GM12878 (cell line): ENCODE results near the gene FNDC3B. TPM values are rescaled to one million over a fixed set of nuclear protein-coding genes. Genes with fewer than 3 reads are reported as not detected.
"Not testable (repeated sequence)": the region's sequence is repeated elsewhere in the genome, so short reads cannot be mapped to it uniquely, and the experiment has no call there.

ENCODE experiments used
- ATAC-seq: fragments of 200-7000 bp; cut with Tn5 transposase; 3 replicates; pipeline ENCODE4 v1.9.1; 2020; ENCODE audit warnings: mild to moderate bottlenecking, moderate library complexity
- BruUV-seq: library from RNA; stranded (reverse); fragments of 400-500 nt; replicated peaks from 2 replicates; lab custom pipeline; 2021; lab: Mats Ljungman, UMichigan
- CTCF ChIA-PET: fragments of 300-600 bp; sonication (Branson Sonifier 250); formaldehyde crosslinking; extraction: SDS; loops from one replicate; lab custom pipeline; 2021; ENCODE audit warnings: inconsistent platforms; lab: Yijun Ruan, JAX
- POLR2A ChIA-PET: fragments of 350-600 bp; formaldehyde crosslinking; extraction: SDS; loops from one replicate; lab custom pipeline; 2021; ENCODE audit warnings: inconsistent platforms; lab: Charles Lee
- RAD21 ChIA-PET: fragments of 300-600 bp; sonication (Branson Sonifier 250); formaldehyde crosslinking; loops from one replicate; lab custom pipeline; 2023; ENCODE audit warnings: antibody characterized with exemption; ENCODE audit not compliant: unreplicated experiment; lab: Charles Lee
- SMC1A ChIA-PET: fragments of 300-600 bp; sonication (Branson Sonifier 250); formaldehyde crosslinking; loops from one replicate; lab custom pipeline; 2023; ENCODE audit not compliant: unreplicated experiment, uncharacterized antibody; lab: Charles Lee
- DNase-seq: peaks from one replicate; pipeline ENCODE4 v3.0.0-alpha.2; 2011; ENCODE audit warnings: low read depth, low spot score
- FAIRE-seq: peaks from 3 replicates; lab custom pipeline; 2011; peaks lifted over from hg19 to GRCh38; lab: Jason Lieb, UNC
- H2AFZ ChIP-seq: 2 replicates; pipeline ENCODE4 v1.6.0; 2011; ENCODE audit warnings: low read depth, low read length, control low read depth; ENCODE audit not compliant: control insufficient read depth
- H3K27ac ChIP-seq: 2 replicates; pipeline ENCODE4 v1.5.1; 2011; ENCODE audit warnings: control low read depth; ENCODE audit not compliant: control insufficient read depth, insufficient read depth
- H3K27me3 ChIP-seq, 2 experiments: replicated peaks in 1 of 2; 2 replicates each; pipeline versions ENCODE4 v1.6.0 to v1.6.1; 2011; ENCODE audit warnings: low read length in 1 of 2; ENCODE audit not compliant: control insufficient read depth in 2 of 2, insufficient read depth in 2 of 2
- H3K36me3 ChIP-seq, 2 experiments: 2 replicates each; pipeline ENCODE4 v1.5.1; 2011; ENCODE audit warnings: low read length in 1 of 2; ENCODE audit not compliant: control insufficient read depth in 2 of 2, insufficient read depth in 2 of 2
- H3K4me1 ChIP-seq: 2 replicates; pipeline ENCODE4 v1.6.1; 2011; ENCODE audit warnings: mild to moderate bottlenecking, low read length, moderate library complexity, mixed read lengths; ENCODE audit not compliant: control insufficient read depth, insufficient read depth
- H3K4me2 ChIP-seq: 2 replicates; pipeline ENCODE4 v1.6.0; 2011; ENCODE audit warnings: control low read depth; ENCODE audit not compliant: control insufficient read depth, insufficient read depth
- H3K4me3 ChIP-seq: fragments of 200-600 bp; sonication (generic); 2 replicates; pipeline ENCODE4 v1.5.1; 2016
- H3K79me2 ChIP-seq: 2 replicates; pipeline ENCODE4 v1.6.0; 2011; ENCODE audit warnings: low read length; ENCODE audit not compliant: control insufficient read depth, insufficient read depth
- H3K9ac ChIP-seq: 2 replicates; pipeline ENCODE4 v1.8.0; 2011; ENCODE audit warnings: low read length, control low read depth, mixed read lengths; ENCODE audit not compliant: control insufficient read depth, insufficient read depth
- H3K9me3 ChIP-seq: replicated peaks from 3 replicates; pipeline ENCODE4 v1.5.1; 2011; ENCODE audit warnings: mild to moderate bottlenecking, low read length; ENCODE audit not compliant: control insufficient read depth, insufficient read depth
- H4K20me1 ChIP-seq: 2 replicates; pipeline ENCODE4 v1.6.0; 2011; ENCODE audit not compliant: control insufficient read depth, insufficient read depth
- BMI1 ChIP-seq: fragments of 450-650 bp; IDR thresholded peaks from 2 replicates; pipeline ENCODE4 v1.6.1; 2016; ENCODE audit warnings: mild to moderate bottlenecking, moderate library complexity, borderline replicate concordance
- MEF2B ChIP-seq: fragments of 450-650 bp; IDR thresholded peaks from 2 replicates; pipeline ENCODE4 v1.6.1; 2018; ENCODE audit warnings: mild to moderate bottlenecking, moderate library complexity; ENCODE audit not compliant: partially characterized antibody, poor library complexity, severe bottlenecking
- ZNF24 ChIP-seq: fragments of 450-650 bp; IDR thresholded peaks from 2 replicates; pipeline ENCODE4 v1.6.1; 2017; ENCODE audit warnings: antibody characterized with exemption, mild to moderate bottlenecking
- WGBS: methylation state at CpG from one replicate; pipeline ENCODE4 v1.1.6; 2016; ENCODE audit warnings: low lambda C conversion rate; ENCODE audit not compliant: insufficient replicate concordance, insufficient coverage; ENCODE audit errors: missing lambda C conversion rate; 5-methylcytosine and 5-hydroxymethylcytosine counted together
- in situ Hi-C: fragments of 300-500 bp; cut with MboI; formaldehyde crosslinking; loops from 9 replicates; pipeline ENCODE4 v1.14.3; 2018; ENCODE audit warnings: mixed read lengths
- intact Hi-C: fragments of 100-400 bp; cut with micrococcal nuclease; formaldehyde crosslinking; loops from one replicate; pipeline ENCODE4 v1.14.2; 2022; ENCODE audit not compliant: unreplicated experiment
- polyA plus RNA-seq, 11 experiments: library from polyadenylated mRNA; depleted of rRNA in 4 of 11; unstranded in 6 of 11; stranded (reverse) in 5 of 11; fragments of >200 nt; fragmentation: Nextera tagmentation in 4 of 11; fragmentation: Illumina TruSeq in 1 of 11; extraction: Ambion mirVana in 4 of 11; extraction: Trizol in 1 of 11; gene quantifications; 1 replicate in 1 of 11; 2 replicates in 10 of 11; pipeline versions ENCODE4 v1.2.1 to v1.2.3, GENCODE V29; 2011 to 2016; ENCODE audit warnings: inconsistent platforms in 2 of 11, missing spikeins in 2 of 11, low read depth in 1 of 11
- total RNA-seq, 4 experiments: library from RNA; depleted of rRNA in 3 of 4; stranded (reverse); fragments of >200 nt in 3 of 4; fragmentation: Illumina TruSeq in 1 of 4; extraction: Trizol in 1 of 4; gene quantifications; 2 replicates each; pipeline versions ENCODE4 v1.2.1 to v1.2.3, GENCODE V29; 2013 to 2021
- TF ChIP-seq, protein P1 (sequence below): IDR thresholded peaks from 2 replicates; pipeline ENCODE4 v1.6.1; 2012; ENCODE audit warnings: low read depth, low read length, improper control_type of control experiment
- TF ChIP-seq, protein P2 (sequence below): fragments of 450-650 bp; IDR thresholded peaks from 2 replicates; pipeline ENCODE4 v1.6.1; 2017; ENCODE audit warnings: mild to moderate bottlenecking, moderate library complexity
- TF ChIP-seq, protein P3 (sequence below): fragments of 450-650 bp; IDR thresholded peaks from 2 replicates; pipeline ENCODE4 v1.6.1; 2017; ENCODE audit warnings: mild to moderate bottlenecking, moderate library complexity

The FNDC3B gene
- total and polyA plus RNA-seq, 10 of the 15 experiments (the other 5 are each of a cell fraction or from before 2014, with no cell fraction given) = 7.9 to 35.0 (median 18.5) TPM

DNA sequence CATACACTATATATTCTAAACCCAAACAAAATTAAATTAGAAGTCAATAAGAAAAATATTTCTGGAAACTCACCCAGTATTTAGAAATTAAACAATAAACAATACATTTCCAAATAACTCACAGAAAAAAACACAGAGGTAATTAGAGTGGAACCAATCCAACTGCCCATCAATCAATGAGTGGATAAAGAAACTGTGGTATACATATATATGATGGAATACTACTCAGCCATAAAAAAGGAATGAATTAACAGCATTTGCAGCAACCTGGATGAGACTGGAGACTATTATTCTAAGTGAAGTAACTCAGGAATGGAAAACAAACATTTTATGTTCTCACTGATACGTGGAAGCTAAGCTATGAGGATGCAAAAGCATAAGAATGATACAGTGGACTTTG lies 37.8 kb upstream of the FNDC3B start:
- H3K9me3 ChIP-seq, H3K79me2 ChIP-seq, in situ Hi-C loops, BruUV-seq, FAIRE-seq, ATAC-seq, H3K27ac ChIP-seq, H3K4me1 ChIP-seq, RAD21 ChIA-PET, H4K20me1 ChIP-seq, SMC1A ChIA-PET, H3K9ac ChIP-seq, H3K4me3 ChIP-seq, H3K27me3 ChIP-seq, POLR2A ChIA-PET, H3K4me2 ChIP-seq, CTCF ChIA-PET, intact Hi-C loops, H3K36me3 ChIP-seq, H2AFZ ChIP-seq, DNase-seq: not testable (repeated sequence)
- WGBS = 32% methylated on average over 1 of the region's 1 CpG

DNA sequence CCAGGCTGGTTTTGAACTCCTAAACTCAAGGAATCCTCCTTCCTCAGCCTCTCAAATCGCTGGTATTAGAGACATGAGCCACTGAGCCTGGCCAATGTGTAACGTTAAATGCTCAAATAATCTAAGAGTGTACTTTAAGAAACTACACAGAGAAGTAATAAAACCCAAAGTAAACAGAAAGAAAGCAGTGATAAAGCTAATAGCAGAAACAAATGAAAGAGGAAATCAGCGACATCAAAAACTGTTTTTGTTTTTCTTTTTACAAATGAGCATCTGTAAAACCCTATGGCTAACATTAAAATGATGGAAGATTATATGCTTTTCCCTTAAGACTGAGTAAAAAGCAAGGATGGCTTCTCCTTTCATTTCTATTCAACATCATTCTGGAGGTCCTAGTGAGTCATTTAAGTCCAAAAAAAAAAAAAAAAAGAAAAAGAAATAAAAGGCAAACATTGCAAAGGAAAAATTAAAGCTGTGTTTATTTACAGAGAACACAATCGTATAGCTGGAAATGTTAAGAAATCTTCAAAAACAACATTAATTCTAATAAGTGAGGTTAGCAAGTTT lies 36.8 kb upstream of the FNDC3B start:
- DNase-seq = no peak
- H3K4me2 ChIP-seq = no peak overlapping the region
- BruUV-seq = no TSS peak
- no peak for FAIRE-seq
- ChIA-PET CTCF (no interaction called here), SMC1A (interaction anchor here (0.8 kb wide), 1 partner anchor 1900 kb away, joined by 3 read pairs; no protein-coding TSS in a partner anchor), POLR2A (interaction anchor here (0.7 kb wide), 2 partner anchors 83 to 93 kb away, joined by 5 to 6 read pairs; no protein-coding TSS in a partner anchor), RAD21 (no interaction called here)
- in situ Hi-C loops (no loop called here), intact Hi-C loops (no loop called here)
- 61% methylated on average over 4 of the region's 4 CpGs for WGBS
- H3K27ac ChIP-seq = no peak overlapping the region
- ATAC-seq = no peak
- H2AFZ ChIP-seq = no peak overlapping the region
- H4K20me1 ChIP-seq = no peaks in the 10 kb centered on the region
- H3K4me1 ChIP-seq = no peaks in the 10 kb centered on the region
- H3K9me3 ChIP-seq = no peaks in the 10 kb centered on the region
- no peak overlapping the region for H3K4me3 ChIP-seq
- H3K27me3 ChIP-seq = no peaks in the 10 kb centered on the region
- H3K36me3 ChIP-seq = no peaks in the 10 kb centered on the region
- H3K79me2 ChIP-seq = no peaks in the 10 kb centered on the region
- H3K9ac ChIP-seq = no peak overlapping the region
- TF ChIP-seq, protein P1, sequence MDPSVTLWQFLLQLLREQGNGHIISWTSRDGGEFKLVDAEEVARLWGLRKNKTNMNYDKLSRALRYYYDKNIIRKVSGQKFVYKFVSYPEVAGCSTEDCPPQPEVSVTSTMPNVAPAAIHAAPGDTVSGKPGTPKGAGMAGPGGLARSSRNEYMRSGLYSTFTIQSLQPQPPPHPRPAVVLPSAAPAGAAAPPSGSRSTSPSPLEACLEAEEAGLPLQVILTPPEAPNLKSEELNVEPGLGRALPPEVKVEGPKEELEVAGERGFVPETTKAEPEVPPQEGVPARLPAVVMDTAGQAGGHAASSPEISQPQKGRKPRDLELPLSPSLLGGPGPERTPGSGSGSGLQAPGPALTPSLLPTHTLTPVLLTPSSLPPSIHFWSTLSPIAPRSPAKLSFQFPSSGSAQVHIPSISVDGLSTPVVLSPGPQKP = no peak
- no peak for TF ChIP-seq BMI1
- no peak for TF ChIP-seq ZNF24
- TF ChIP-seq, protein P2, sequence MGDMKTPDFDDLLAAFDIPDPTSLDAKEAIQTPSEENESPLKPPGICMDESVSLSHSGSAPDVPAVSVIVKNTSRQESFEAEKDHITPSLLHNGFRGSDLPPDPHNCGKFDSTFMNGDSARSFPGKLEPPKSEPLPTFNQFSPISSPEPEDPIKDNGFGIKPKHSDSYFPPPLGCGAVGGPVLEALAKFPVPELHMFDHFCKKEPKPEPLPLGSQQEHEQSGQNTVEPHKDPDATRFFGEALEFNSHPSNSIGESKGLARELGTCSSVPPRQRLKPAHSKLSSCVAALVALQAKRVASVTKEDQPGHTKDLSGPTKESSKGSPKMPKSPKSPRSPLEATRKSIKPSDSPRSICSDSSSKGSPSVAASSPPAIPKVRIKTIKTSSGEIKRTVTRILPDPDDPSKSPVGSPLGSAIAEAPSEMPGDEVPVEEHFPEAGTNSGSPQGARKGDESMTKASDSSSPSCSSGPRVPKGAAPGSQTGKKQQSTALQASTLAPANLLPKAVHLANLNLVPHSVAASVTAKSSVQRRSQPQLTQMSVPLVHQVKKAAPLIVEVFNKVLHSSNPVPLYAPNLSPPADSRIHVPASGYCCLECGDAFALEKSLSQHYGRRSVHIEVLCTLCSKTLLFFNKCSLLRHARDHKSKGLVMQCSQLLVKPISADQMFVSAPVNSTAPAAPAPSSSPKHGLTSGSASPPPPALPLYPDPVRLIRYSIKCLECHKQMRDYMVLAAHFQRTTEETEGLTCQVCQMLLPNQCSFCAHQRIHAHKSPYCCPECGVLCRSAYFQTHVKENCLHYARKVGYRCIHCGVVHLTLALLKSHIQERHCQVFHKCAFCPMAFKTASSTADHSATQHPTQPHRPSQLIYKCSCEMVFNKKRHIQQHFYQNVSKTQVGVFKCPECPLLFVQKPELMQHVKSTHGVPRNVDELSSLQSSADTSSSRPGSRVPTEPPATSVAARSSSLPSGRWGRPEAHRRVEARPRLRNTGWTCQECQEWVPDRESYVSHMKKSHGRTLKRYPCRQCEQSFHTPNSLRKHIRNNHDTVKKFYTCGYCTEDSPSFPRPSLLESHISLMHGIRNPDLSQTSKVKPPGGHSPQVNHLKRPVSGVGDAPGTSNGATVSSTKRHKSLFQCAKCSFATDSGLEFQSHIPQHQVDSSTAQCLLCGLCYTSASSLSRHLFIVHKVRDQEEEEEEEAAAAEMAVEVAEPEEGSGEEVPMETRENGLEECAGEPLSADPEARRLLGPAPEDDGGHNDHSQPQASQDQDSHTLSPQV = no peak
- no peak for TF ChIP-seq MEF2B
- TF ChIP-seq, protein P3, sequence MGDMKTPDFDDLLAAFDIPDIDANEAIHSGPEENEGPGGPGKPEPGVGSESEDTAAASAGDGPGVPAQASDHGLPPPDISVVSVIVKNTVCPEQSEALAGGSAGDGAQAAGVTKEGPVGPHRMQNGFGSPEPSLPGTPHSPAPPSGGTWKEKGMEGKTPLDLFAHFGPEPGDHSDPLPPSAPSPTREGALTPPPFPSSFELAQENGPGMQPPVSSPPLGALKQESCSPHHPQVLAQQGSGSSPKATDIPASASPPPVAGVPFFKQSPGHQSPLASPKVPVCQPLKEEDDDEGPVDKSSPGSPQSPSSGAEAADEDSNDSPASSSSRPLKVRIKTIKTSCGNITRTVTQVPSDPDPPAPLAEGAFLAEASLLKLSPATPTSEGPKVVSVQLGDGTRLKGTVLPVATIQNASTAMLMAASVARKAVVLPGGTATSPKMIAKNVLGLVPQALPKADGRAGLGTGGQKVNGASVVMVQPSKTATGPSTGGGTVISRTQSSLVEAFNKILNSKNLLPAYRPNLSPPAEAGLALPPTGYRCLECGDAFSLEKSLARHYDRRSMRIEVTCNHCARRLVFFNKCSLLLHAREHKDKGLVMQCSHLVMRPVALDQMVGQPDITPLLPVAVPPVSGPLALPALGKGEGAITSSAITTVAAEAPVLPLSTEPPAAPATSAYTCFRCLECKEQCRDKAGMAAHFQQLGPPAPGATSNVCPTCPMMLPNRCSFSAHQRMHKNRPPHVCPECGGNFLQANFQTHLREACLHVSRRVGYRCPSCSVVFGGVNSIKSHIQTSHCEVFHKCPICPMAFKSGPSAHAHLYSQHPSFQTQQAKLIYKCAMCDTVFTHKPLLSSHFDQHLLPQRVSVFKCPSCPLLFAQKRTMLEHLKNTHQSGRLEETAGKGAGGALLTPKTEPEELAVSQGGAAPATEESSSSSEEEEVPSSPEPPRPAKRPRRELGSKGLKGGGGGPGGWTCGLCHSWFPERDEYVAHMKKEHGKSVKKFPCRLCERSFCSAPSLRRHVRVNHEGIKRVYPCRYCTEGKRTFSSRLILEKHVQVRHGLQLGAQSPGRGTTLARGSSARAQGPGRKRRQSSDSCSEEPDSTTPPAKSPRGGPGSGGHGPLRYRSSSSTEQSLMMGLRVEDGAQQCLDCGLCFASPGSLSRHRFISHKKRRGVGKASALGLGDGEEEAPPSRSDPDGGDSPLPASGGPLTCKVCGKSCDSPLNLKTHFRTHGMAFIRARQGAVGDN = no peak
